ENCODE data around the gene PVALB.

Gene PVALB

DNA sequence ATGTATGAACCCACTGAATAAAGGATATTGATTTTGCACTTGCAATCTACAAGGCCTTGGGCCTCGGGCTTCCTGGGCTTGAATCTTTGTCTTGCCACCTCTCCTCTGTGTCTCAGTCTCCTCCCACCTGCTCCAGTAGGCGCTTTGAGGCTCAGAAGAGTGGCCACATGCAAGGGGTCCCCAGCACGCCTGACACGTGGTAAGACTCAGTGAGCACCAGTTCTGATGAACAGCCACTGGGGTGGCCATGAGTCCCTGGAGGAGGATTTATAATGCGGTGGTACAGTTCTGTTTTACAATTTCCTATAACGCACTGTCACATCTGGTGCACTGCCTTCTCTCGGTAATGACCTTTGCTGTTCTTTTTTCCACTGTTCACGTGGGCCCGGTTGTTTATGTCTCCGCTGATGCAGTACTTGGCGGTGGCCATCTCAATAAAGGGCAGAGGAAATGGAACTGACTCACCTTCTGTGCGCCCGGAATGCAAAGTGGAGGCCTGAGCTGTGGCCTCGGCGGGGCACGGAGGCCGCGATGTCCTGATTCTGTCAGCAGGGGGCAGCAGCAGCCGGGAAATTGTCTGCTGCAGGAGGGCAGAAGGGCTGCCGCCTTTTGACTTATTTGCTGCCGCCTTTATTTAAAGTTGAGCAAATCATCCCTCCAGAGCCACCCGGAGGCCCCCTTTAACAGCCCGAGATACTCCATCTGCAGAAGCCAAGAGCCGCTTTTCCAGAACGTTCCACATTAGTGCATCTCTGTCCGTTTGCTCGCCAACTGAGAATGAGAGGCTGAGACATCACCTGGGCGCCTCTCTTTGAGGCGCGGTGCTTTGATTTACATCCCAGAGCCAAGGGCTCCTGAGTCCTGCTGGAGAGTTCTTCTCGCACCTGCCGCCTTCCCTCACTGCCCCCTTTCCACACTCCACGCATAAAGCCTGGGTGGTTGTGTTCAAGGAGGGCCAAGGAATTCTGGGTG is 34.9 kb downstream of the PVALB start:
- Histone ChIP-seq H3K9me3 (ENCODE audit: control insufficient read depth, insufficient read depth, low read length) (no peaks in the 10 kb centered on the region), H3K36me3 (ENCODE audit: control insufficient read depth, insufficient read depth, low read length) (no peaks in the 10 kb centered on the region), H3K4me3 (ENCODE audit: low read depth, low read length) (peak overlapping the region; percentile 18), H3K9ac (ENCODE audit: low read depth, low read length) (no peak overlapping the region), H3K27me3 (ENCODE audit: control insufficient read depth, insufficient read depth, low read length) (peaks cover 9% of the 10 kb centered on the region), H3K4me1 (ENCODE audit: control insufficient read depth, insufficient read depth, low read length) (peaks cover 2% of the 10 kb centered on the region)

DNA sequence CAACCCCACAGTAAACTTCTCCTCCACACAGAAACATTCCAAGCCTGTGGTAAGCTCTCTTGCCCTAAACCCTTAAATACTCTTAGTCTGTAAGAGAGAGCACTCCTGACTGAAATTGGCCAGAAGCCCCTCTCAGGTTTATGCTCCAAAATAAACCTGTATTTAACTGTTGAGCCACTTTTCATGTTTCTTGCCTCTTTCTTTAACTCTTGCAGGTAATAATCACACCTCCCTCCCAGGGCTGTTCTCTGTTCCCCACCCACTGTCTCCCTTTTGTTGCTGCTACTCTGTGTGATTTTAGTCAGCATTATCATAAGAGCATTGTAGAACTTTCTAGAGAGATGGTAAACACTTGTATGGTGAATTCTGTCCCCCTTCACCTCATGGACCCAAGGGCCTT is 38.8 kb downstream of the PVALB start:
- Histone ChIP-seq H3K36me3 (ENCODE audit: control insufficient read depth, insufficient read depth, low read length) (no peaks in the 10 kb centered on the region), H3K4me1 (ENCODE audit: control insufficient read depth, insufficient read depth, low read length) (peaks cover 8% of the 10 kb centered on the region), H3K4me3 (ENCODE audit: low read depth, low read length) (no peak overlapping the region), H3K27me3 (ENCODE audit: control insufficient read depth, insufficient read depth, low read length) (peaks cover 12% of the 10 kb centered on the region), H3K9ac (ENCODE audit: low read depth, low read length) (no peak overlapping the region), H3K9me3 (ENCODE audit: control insufficient read depth, insufficient read depth, low read length) (no peaks in the 10 kb centered on the region)

GRCh38 chr22:36776722-36777121 is 40.1 kb downstream of the PVALB start:
- H3K9ac ChIP-seq (ENCODE audit: low read depth, low read length), result peak overlapping the region; percentile 47
- H3K36me3 ChIP-seq (ENCODE audit: control insufficient read depth, insufficient read depth, low read length), result no peaks in the 10 kb centered on the region
- no peaks in the 10 kb centered on the region for H3K9me3 ChIP-seq (ENCODE audit: control insufficient read depth, insufficient read depth, low read length)
- peaks cover 12% of the 10 kb centered on the region for H3K27me3 ChIP-seq (ENCODE audit: control insufficient read depth, insufficient read depth, low read length)
- peak overlapping the region; percentile 33 for H3K4me3 ChIP-seq (ENCODE audit: low read depth, low read length)
- peaks cover 7% of the 10 kb centered on the region for H3K4me1 ChIP-seq (ENCODE audit: control insufficient read depth, insufficient read depth, low read length)

- Histone ChIP-seq H3K9me3 (ENCODE audit: control insufficient read depth, insufficient read depth, low read length) (no peaks in the 10 kb centered on the region), H3K4me1 (ENCODE audit: control insufficient read depth, insufficient read depth, low read length) (peaks cover 6% of the 10 kb centered on the region), H3K9ac (ENCODE audit: low read depth, low read length) (peak within 1 kb of the TSS; percentile 56), H3K27me3 (ENCODE audit: control insufficient read depth, insufficient read depth, low read length) (peaks cover 12% of the 10 kb centered on the region), H3K4me3 (ENCODE audit: low read depth, low read length) (peak within 1 kb of the TSS; percentile 79), H3K36me3 (ENCODE audit: control insufficient read depth, insufficient read depth, low read length) (no peaks in the 10 kb centered on the region)
Measured at GRCh38 chr22:36775964-36776669, 40.7 kb downstream of the PVALB start, which contains the start of gene IFT27. Gene IFT27 (minus strand): TSS chr22:36776119. CDS start chr22:36775707, 412 bp downstream.

DNA sequence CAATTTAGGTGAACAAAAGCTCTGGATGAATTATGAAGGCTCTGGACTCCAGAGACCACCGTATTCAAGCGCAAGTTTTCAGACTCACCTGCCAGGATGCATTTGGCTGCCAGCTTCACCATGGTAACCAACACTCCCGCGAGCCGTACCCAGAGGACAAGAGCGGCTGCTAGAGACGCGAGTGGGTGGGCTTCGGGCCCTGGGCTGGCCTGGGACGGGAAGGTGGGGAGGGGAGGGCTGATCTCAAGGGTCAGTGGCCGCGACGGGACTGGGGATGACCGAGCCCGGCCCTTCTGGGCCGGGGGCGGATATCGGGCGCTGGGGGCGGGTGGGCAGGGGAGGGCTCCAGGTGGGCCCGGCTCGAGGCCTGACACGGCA is 41.3 kb downstream of the PVALB start:
- peaks cover 12% of the 10 kb centered on the region for H3K27me3 ChIP-seq (ENCODE audit: control insufficient read depth, insufficient read depth, low read length)
- peak overlapping the region; percentile 56 for H3K9ac ChIP-seq (ENCODE audit: low read depth, low read length)
- H3K9me3 ChIP-seq (ENCODE audit: control insufficient read depth, insufficient read depth, low read length), result no peaks in the 10 kb centered on the region
- H3K4me3 ChIP-seq (ENCODE audit: low read depth, low read length), result peak overlapping the region; percentile 79
- no peaks in the 10 kb centered on the region for H3K36me3 ChIP-seq (ENCODE audit: control insufficient read depth, insufficient read depth, low read length)
- H3K4me1 ChIP-seq (ENCODE audit: control insufficient read depth, insufficient read depth, low read length), result peaks cover 6% of the 10 kb centered on the region

GRCh38 chr22:36773935-36774334 is 42.9 kb downstream of the PVALB start:
- peaks cover 6% of the 10 kb centered on the region for H3K4me1 ChIP-seq (ENCODE audit: control insufficient read depth, insufficient read depth, low read length)
- no peak overlapping the region for H3K9ac ChIP-seq (ENCODE audit: low read depth, low read length)
- H3K9me3 ChIP-seq (ENCODE audit: control insufficient read depth, insufficient read depth, low read length), result no peaks in the 10 kb centered on the region
- peaks cover 12% of the 10 kb centered on the region for H3K27me3 ChIP-seq (ENCODE audit: control insufficient read depth, insufficient read depth, low read length)
- H3K4me3 ChIP-seq (ENCODE audit: low read depth, low read length), result no peak overlapping the region
- no peaks in the 10 kb centered on the region for H3K36me3 ChIP-seq (ENCODE audit: control insufficient read depth, insufficient read depth, low read length)

DNA sequence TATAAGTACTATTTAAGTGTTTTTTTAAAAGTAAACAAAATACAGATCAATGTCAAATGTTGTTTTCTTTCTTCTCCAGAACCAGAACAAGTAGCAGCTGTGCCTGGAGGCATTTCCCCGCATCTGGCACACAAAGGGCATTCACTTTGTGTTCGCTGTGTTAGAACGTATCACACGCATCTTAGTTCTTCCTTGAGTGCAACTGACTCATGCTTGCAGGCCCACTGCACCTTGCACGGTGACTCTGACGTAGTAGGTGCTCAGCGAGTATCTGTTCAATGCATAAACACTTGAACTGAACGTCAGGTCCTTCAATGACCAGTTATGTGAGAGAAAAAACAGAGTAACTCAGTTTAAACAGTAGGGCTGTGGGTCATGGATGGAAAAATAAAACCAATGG is 44.4 kb downstream of the PVALB start:
- Histone ChIP-seq H3K4me1 (ENCODE audit: control insufficient read depth, insufficient read depth, low read length) (peaks cover 6% of the 10 kb centered on the region), H3K9ac (ENCODE audit: low read depth, low read length) (no peak overlapping the region), H3K4me3 (ENCODE audit: low read depth, low read length) (no peak overlapping the region), H3K36me3 (ENCODE audit: control insufficient read depth, insufficient read depth, low read length) (peaks cover under 1% of the 10 kb centered on the region), H3K9me3 (ENCODE audit: control insufficient read depth, insufficient read depth, low read length) (no peaks in the 10 kb centered on the region), H3K27me3 (ENCODE audit: control insufficient read depth, insufficient read depth, low read length) (peaks cover 8% of the 10 kb centered on the region)

DNA sequence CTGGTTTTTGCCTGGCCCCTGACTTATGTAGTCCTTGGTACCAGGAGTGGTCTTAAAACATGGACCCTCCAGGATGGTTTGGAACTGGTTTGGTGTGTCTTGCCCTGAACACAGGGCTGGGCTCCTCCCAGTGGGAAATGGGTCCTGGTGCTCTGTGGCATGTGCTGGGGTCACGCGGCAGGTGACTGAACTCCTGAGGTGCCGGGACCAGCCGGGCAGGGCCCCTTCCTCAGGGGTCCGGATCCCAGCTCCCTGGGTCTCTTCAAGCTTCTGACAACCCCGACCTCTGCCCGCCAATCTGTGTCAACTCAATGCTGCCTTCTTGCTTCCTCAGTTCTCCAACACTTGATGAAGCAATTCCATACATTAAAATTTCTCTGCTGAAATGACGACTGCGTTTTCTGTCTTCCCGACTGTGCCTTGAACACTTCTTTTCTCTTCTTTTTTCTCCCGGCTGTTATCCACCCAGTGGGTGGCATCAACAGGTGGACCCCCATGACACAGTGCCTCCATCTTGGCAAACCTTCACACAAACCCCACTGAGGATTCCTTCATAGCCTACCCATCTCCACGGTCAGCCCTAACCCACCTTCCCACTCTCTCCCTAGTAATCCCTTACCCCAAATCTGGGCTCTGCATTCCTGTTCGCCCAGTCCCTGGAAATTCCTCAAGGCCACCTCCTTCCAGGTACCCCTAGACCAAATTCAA is 45.3 kb downstream of the PVALB start:
- no peaks in the 10 kb centered on the region for H3K27me3 ChIP-seq (ENCODE audit: control insufficient read depth, insufficient read depth, low read length)
- no peak overlapping the region for H3K9ac ChIP-seq (ENCODE audit: low read depth, low read length)
- no peak overlapping the region for H3K4me3 ChIP-seq (ENCODE audit: low read depth, low read length)
- peaks cover 6% of the 10 kb centered on the region for H3K36me3 ChIP-seq (ENCODE audit: control insufficient read depth, insufficient read depth, low read length)
- peaks cover 6% of the 10 kb centered on the region for H3K4me1 ChIP-seq (ENCODE audit: control insufficient read depth, insufficient read depth, low read length)
- H3K9me3 ChIP-seq (ENCODE audit: control insufficient read depth, insufficient read depth, low read length), result no peaks in the 10 kb centered on the region

DNA sequence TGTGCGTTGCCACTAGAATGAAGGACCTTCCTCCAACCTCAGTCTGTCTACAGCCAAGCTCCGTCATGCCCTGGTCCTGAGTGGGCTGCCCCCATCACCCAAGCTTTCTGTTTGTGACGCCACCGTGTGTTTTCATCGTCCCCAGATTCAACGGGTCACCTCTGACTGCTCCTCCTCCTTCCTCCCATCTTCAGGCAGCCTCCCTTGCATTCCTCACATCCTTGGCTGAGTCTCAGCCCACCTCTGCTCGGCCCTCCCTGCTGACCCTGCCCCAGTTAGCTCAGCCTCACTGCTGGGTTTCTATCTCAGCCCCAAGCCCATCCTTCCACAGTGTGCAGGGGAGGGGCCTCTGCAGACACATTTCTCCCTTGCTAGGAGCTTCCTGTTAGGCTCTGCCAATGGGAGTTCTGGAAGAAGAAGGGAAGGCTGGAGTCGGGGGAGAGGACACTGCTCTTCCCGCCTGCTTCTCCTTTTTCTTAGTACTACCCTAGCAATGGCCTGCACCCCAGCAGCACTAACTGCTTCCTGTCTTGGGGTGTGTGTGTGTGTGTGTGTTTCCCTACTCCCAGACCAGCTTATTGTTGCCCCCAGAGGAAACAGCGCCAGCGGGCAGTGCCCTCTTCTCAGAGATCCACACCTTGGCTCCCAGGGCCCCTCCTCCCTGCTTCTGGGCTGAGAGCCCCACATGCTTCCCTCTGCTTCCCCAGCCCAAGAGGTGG is 46.2 kb downstream of the PVALB start:
- Histone ChIP-seq H3K4me3 (ENCODE audit: low read depth, low read length) (no peak overlapping the region), H3K36me3 (ENCODE audit: control insufficient read depth, insufficient read depth, low read length) (peaks cover 6% of the 10 kb centered on the region), H3K4me1 (ENCODE audit: control insufficient read depth, insufficient read depth, low read length) (peaks cover 6% of the 10 kb centered on the region), H3K27me3 (ENCODE audit: control insufficient read depth, insufficient read depth, low read length) (no peaks in the 10 kb centered on the region), H3K9me3 (ENCODE audit: control insufficient read depth, insufficient read depth, low read length) (no peaks in the 10 kb centered on the region), H3K9ac (ENCODE audit: low read depth, low read length) (no peak overlapping the region)

DNA sequence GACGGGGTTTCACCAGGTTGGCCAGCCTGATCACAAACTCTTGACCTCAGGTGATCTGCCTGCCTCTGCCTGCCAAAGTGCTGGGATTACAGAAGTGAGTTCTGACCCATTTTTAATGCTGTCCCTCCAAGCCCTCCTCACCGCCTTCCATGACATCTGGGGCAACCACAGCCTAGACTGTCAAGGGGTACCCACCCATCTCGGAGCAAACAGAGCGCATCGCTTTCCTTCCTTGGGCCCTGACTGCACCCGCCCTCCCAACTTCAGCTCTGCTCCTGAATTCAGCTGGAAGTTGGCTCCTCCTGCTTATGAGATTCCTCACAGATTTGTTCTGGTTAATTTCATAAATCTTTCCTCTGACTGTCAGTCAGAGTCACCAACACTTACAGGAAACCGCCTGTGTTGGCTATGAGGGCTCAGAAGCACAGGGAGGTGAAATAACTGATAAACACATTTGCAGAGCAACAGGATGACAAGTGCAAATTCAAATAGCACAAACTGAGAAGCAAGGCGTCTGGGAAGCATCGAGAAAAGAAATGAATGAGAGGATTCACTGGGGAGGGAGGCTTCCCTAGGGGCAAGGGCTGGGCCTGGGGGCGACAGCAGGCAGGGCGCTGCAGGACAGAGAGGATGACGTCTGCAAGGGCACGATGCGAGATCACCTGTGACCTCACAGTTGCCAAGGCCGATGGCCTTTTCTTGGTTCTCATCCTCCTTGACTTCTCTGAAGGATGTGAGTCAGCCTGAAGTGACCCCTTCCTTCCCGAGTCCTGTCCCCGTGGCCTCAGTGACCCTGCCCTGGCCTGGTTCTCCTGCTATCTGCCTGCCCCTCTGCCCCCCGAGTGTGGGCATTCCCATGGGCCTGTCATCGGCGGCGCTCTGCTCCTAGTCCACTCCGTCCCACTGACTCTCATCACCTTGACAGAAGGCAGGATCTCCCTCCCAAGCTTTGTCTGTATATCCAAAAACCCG is 47.0 kb downstream of the PVALB start:
- Histone ChIP-seq H3K4me1 (ENCODE audit: control insufficient read depth, insufficient read depth, low read length) (peaks cover 1% of the 10 kb centered on the region), H3K9ac (ENCODE audit: low read depth, low read length) (no peak overlapping the region), H3K4me3 (ENCODE audit: low read depth, low read length) (no peak overlapping the region), H3K36me3 (ENCODE audit: control insufficient read depth, insufficient read depth, low read length) (peaks cover 6% of the 10 kb centered on the region), H3K27me3 (ENCODE audit: control insufficient read depth, insufficient read depth, low read length) (no peaks in the 10 kb centered on the region), H3K9me3 (ENCODE audit: control insufficient read depth, insufficient read depth, low read length) (no peaks in the 10 kb centered on the region)
